Astrocyte (in vitro differentiated cells and primary cell): Measurements from ENCODE around the gene MYOG.

Source experiments
- CTCF ChIP-seq: IDR thresholded peaks from 2 replicates; pipeline ENCODE4 v1.5.1; 2011; ENCODE audit warnings: low read depth, mild to moderate bottlenecking, inconsistent platforms, low read length, moderate library complexity; ENCODE audit not compliant: insufficient read depth
- EZH2 ChIP-seq: IDR thresholded peaks from 2 replicates; pipeline ENCODE4 v1.6.1; 2012; ENCODE audit warnings: mild to moderate bottlenecking, low read length, inconsistent platforms; ENCODE audit not compliant: insufficient read depth

- TF ChIP-seq CTCF (no peak), EZH2 (no peak)
Measured at GRCh38 chr1:203044546-203045250, 41.1 kb downstream of the MYOG start.
